Activated CD8-positive, alpha-beta memory T cell treated with anti-CD3 and anti-CD28 coated beads for 36 hours (primary cell): ENCODE data around the gene FDXR. TPM values are rescaled to one million over a fixed set of nuclear protein-coding genes. Genes with fewer than 3 reads are reported as not detected.

Experiments
- total RNA-seq, 2 experiments: library from RNA; stranded (reverse); gene quantifications; one replicate each; pipeline ENCODE4 v1.2.3, GENCODE V29; 2021

The FDXR gene
- total RNA-seq, 2 experiments from 2014 or later, result 21.0 to 22.5 TPM

Other genes starting within 250 kb of the FDXR start
- gene CD300E, start 249.3 kb downstream of the FDXR start, total RNA-seq, result not detected
- not detected for gene CD300LF, start 160.1 kb downstream of the FDXR start, total RNA-seq
- gene RAB37, start 135.7 kb downstream of the FDXR start, total RNA-seq, result 1 to 10 TPM; 1.3 to 1.4 TPM
- gene NHERF1, start 124.4 kb downstream of the FDXR start, total RNA-seq, result 100 to 1,000 TPM; 135 to 143 TPM
- 10 to 100 TPM; 44.4 to 49.6 TPM for gene NAT9, start 96.6 kb downstream of the FDXR start, total RNA-seq
- gene GRIN2C, start 13.1 kb downstream of the FDXR start, total RNA-seq, result not detected
- not detected for gene FADS6, start 20.6 kb upstream of the FDXR start, total RNA-seq
- not detected for gene USH1G, start 50.3 kb upstream of the FDXR start, total RNA-seq
- not detected for gene OTOP2, start 51.3 kb upstream of the FDXR start, total RNA-seq
- gene OTOP3, start 62.9 kb upstream of the FDXR start, total RNA-seq, result not detected
- 1 to 10 TPM in 1 of 2 experiments, under 1 TPM in 1; 0.89 to 1.9 TPM for gene HID1, start 99.8 kb upstream of the FDXR start, total RNA-seq
- gene CDR2L, start 114.6 kb upstream of the FDXR start, total RNA-seq, result 1 to 10 TPM; 1.8 to 2.0 TPM
- 10 to 100 TPM; 65.5 to 66.5 TPM for gene MRPL58, start 139.7 kb upstream of the FDXR start, total RNA-seq
- 100 to 1,000 TPM; 175 to 181 TPM for gene ATP5PD, start 174.0 kb upstream of the FDXR start, total RNA-seq
- gene KCTD2, start 174.2 kb upstream of the FDXR start, total RNA-seq, result 10 to 100 TPM; 16.8 to 19.1 TPM
- 1 to 10 TPM; 2.3 to 2.8 TPM for gene SLC16A5, start 215.0 kb upstream of the FDXR start, total RNA-seq
- gene ARMC7, start 237.0 kb upstream of the FDXR start, total RNA-seq, result 10 to 100 TPM; 10.8 to 11.8 TPM